ENCODE data around the gene GTF3C1.

DNA sequence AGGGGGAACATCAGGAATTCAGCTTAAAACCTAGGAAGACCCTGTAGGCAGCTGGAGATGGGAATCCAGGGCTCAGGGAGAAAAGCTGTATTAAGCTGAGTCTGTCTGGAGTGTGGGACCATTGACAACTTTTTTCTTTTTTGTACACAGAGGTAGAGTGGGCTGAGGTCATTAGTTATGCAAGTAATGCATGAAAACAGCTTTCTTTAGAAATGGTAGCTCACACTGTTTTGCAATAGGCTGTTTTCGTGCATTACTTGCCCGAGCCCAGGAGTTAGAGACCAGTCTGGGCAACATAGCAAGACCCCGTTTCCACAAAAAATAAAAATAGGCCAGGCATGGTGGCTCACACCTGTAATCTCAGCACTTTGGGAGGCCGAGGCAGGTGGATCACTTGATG is 46.7 kb upstream of the GTF3C1 start:
- TF ChIP-seq POLR2AphosphoS5 (IDR thresholded peaks at IDR 0.05) = no peak
- TF ChIP-seq EP300 (IDR thresholded peaks at IDR 0.05) = no peak
- TF ChIP-seq, protein P1, sequence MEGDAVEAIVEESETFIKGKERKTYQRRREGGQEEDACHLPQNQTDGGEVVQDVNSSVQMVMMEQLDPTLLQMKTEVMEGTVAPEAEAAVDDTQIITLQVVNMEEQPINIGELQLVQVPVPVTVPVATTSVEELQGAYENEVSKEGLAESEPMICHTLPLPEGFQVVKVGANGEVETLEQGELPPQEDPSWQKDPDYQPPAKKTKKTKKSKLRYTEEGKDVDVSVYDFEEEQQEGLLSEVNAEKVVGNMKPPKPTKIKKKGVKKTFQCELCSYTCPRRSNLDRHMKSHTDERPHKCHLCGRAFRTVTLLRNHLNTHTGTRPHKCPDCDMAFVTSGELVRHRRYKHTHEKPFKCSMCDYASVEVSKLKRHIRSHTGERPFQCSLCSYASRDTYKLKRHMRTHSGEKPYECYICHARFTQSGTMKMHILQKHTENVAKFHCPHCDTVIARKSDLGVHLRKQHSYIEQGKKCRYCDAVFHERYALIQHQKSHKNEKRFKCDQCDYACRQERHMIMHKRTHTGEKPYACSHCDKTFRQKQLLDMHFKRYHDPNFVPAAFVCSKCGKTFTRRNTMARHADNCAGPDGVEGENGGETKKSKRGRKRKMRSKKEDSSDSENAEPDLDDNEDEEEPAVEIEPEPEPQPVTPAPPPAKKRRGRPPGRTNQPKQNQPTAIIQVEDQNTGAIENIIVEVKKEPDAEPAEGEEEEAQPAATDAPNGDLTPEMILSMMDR (IDR thresholded peaks at IDR 0.05) = no peak
- no peak for TF ChIP-seq POLR2A (IDR thresholded peaks at IDR 0.05)
